ENCODE results near the gene CDR2. TPM values are rescaled to one million over a fixed set of nuclear protein-coding genes. Genes with fewer than 3 reads are reported as not detected.

Gene CDR2
- total and polyA plus RNA-seq, 2 of the 13 experiments (the other 11 are each of a cell fraction or from before 2014, with no cell fraction given): 59.0 to 78.9 TPM

GRCh38 chr16:22307838-22308237 is 66.6 kb downstream of the CDR2 start:
- ATAC-seq (0 out of 3 replicates have a peak, but pooled peaks have one; percentile 3), FAIRE-seq (no peak), DNase-seq (ENCODE audit: low spot score) (no peak)
- no peaks in the 10 kb centered on the region for H3K4me1 ChIP-seq (ENCODE audit: insufficient read depth, low read length)
- H3K9me3 ChIP-seq (ENCODE audit: low read length): no peaks in the 10 kb centered on the region
- no peak overlapping the region for H3K27ac ChIP-seq (ENCODE audit: extremely low read length, insufficient read depth, low read length)
- intact Hi-C loops (cut with micrococcal nuclease; ENCODE audit: unreplicated experiment) (no loop called here), in situ Hi-C loops (cut with HindIII; ENCODE audit: extremely low pct_ligation_motif_present, low pct_unique_long_range_greater_than_20kb) (no loop called here)
- no peak overlapping the region for H3K4me3 ChIP-seq (replicated peaks in 1 of 3; ENCODE audit: insufficient read depth in 1 of 3, low read depth in 2 of 3, low read length in 3 of 3)
- H3K9ac ChIP-seq (ENCODE audit: insufficient read depth, low read depth, low read length): no peak overlapping the region
- H4K20me1 ChIP-seq (ENCODE audit: insufficient read depth, low read length): peaks cover 20% of the 10 kb centered on the region; the same call in 1 of the 2 replicates
- 99% methylated on average over 10 of the region's 10 CpGs for WGBS (ENCODE audit: low lambda C conversion rate)
- CTCF ChIA-PET (ENCODE audit: low intra/inter-chr PET ratio, low total read pairs): no interaction called here
- no peaks in the 10 kb centered on the region for H3K27me3 ChIP-seq (ENCODE audit: control insufficient read depth in 1 of 2, insufficient read depth in 2 of 2, low read length in 2 of 2)
- no peak overlapping the region for H3K4me2 ChIP-seq (ENCODE audit: low read depth, low read length)
- POLR2A ChIA-PET: interaction anchor here (1.4 kb wide), 1 partner anchor 10 kb away, joined by 3 read pairs; the partner anchor contains the start of gene POLR3E
- H3K79me2 ChIP-seq (ENCODE audit: insufficient read depth, low read length): peaks cover 12% of the 10 kb centered on the region
- BruUV-seq (replicated peaks): no TSS peak
- H3K36me3 ChIP-seq (replicated peaks in 1 of 2; ENCODE audit: control insufficient read depth in 1 of 2, insufficient read depth in 2 of 2, low read length in 2 of 2): peaks cover 64 to 89% of the 10 kb centered on the region in 2 experiments
- no peak overlapping the region for H2AFZ ChIP-seq (ENCODE audit: low read length)
- no peak for TF ChIP-seq CBX1 (IDR thresholded peaks at IDR 0.05; ENCODE audit: low read depth)
- no peak for TF ChIP-seq THAP7 (CRISPR knock-in tag; IDR thresholded peaks at IDR 0.05)
- no peak for TF ChIP-seq ZNF660 (CRISPR knock-in tag; IDR thresholded peaks at IDR 0.05; ENCODE audit: borderline replicate concordance, low read depth)
- TF ChIP-seq ZNF577 (CRISPR knock-in tag; IDR thresholded peaks at IDR 0.05; ENCODE audit: borderline replicate concordance, low read depth): no peak
- peak; percentile 33 for TF ChIP-seq RBM22 (optimal IDR thresholded peaks at IDR 0.05; ENCODE audit: low read length)
- 0 out of 2 replicates have a peak, but pooled peaks have one; percentile 14 for TF ChIP-seq ZFP91 (CRISPR knock-in tag; IDR thresholded peaks at IDR 0.05; ENCODE audit: borderline replicate concordance)
- TF ChIP-seq GMEB1 (CRISPR knock-in tag; IDR thresholded peaks at IDR 0.05; ENCODE audit: borderline replicate concordance): no peak
- TF ChIP-seq DZIP1 (CRISPR knock-in tag; IDR thresholded peaks at IDR 0.05): 0 out of 2 replicates have a peak, but pooled peaks have one; percentile 7
- TF ChIP-seq E2F5 (CRISPR knock-in tag; conservative IDR thresholded peaks at IDR 0.05): no peak
- no peak for TF ChIP-seq ZUFSP (CRISPR knock-in tag; IDR thresholded peaks at IDR 0.05; ENCODE audit: borderline replicate concordance)
- no peak for TF ChIP-seq ZBTB2 (CRISPR knock-in tag; IDR thresholded peaks at IDR 0.05; ENCODE audit: low read depth)
- no peak for TF ChIP-seq YEATS2 (CRISPR knock-in tag; IDR thresholded peaks at IDR 0.05; ENCODE audit: borderline replicate concordance)

Data from HepG2 (cell line).